LHCN-M2 (cell line): Measurements from ENCODE around the gene CDK10. TPM values are rescaled to one million over a fixed set of nuclear protein-coding genes. Genes with fewer than 3 reads are reported as not detected.
A peak's percentile ranks its signal among the peaks of the same experiment; 100 is the strongest.
"Not testable (repeated sequence)": the region's sequence is repeated elsewhere in the genome, so short reads cannot be mapped to it uniquely, and the experiment has no call there.

Source experiments
- DNase-seq: peaks from one replicate; pipeline ENCODE4 v3.0.0-alpha.2; 2012; ENCODE audit warnings: low read depth
- total RNA-seq: library from RNA; depleted of rRNA; stranded (reverse); fragments of >200 nt; gene quantifications from 2 replicates; pipeline ENCODE4 v1.2.3, GENCODE V29; 2014

CDK10 gene
- total RNA-seq, 1 experiment from 2014 or later = 60.1 TPM

DNA sequence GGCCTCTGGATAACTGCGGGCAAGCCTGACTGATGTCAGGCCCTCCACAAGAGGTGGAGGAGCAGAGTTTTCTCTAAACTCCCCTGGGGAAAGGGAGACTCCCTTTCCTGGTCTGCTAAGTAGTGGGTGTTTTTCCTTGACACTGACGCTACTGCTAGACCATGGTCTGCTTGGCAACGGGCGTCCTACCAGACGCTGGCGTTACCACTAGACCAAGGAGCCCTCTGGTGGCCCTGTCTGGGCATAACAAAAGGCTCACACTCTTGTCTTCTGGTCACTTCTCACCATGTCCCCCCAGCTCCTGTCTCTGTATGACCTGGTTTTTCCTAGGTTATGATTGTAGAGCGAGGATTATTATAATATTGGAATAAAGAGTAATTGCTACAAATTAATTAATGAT, 19.5 kb upstream of the CDK10 start:
- DNase-seq = not testable (repeated sequence)

DNA sequence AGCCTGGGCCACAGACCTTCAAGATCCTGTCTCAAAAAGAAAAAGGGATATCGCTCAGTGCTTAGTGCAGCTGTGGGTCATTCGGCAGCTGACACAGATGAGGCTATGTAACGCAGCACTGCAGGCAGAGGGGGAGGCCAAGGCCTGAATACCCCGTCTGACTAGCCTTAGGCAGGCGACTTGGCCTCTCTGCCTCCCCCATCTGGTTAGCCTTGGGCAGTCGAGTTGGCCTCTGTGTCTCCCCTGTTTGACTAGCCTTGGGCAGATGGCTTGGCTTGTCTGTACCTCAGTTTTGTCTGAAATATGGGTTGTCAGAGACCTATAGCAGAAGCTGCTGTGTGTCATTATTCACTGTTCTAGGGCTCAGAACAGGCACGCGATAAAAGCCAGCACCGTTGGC, 18.9 kb upstream of the CDK10 start:
- DNase-seq = no peak

GRCh38 chr16:89668790-89669158, 17.7 kb upstream of the CDK10 start:
- DNase-seq = no peak

DNA sequence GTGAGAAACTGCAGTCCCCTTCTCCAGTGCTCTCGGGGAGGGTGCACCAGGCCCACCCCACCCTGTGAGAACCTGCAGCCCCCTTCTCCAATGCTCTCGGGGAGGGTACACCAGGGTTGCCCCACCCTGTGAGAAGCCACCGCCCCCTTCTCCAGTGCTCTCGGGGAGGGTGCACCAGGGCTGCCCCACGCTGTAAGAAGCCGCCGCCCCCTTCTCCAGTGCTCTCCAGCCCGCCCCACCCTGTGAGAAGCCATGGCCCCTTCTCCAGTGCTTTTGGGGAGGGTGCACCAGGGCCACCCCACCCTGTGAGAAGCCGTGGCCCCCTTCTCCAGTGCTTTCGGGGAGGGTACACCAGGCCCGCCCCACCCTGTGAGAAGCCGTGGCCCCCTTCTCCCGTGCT, 16.7 kb upstream of the CDK10 start:
- no peak for DNase-seq

DNA sequence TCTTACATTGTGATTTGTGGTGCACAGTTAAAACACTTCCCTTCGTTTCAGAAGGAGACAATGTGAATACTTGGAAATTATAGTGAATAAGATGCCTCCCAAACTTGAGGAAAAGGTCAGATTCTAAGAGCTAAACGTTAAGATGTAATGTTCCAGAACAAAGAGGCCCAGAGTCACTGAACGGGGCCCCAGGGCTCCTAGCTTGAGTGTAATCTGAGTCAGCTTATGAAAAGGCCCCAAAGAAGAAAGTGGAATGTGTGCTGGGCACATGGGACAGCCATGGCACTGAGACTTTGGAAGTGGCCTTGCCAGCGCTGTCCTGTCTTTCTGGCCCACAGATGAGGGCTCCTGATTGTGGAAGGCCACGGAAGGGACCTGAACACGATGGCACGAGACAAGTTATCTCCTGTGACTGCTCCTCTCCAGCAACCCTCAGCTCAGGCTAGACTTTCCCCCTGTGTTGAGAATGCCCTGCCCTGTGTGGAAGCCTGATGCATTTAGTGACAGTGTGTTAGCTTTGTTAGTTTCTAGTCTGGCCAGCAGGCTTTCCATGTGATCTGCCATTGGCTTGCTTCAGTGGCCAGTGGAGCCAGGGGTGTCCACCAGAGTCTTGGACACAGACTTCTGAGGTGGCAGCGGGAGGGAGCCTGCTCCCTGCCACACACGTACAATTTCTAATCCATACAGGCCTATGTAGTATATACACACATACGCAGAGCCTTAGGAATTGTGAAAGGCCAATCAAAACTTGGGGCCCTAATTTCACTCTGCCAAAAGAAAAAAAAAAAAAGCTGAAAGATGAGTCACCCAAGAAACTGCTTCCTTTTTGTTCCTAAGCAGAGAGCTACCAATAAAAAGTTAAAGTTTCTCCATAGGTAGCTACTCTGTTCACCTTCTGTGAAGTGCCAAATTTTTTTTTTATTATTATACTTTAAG, 15.7 kb upstream of the CDK10 start:
- DNase-seq = peak; percentile 15

DNA sequence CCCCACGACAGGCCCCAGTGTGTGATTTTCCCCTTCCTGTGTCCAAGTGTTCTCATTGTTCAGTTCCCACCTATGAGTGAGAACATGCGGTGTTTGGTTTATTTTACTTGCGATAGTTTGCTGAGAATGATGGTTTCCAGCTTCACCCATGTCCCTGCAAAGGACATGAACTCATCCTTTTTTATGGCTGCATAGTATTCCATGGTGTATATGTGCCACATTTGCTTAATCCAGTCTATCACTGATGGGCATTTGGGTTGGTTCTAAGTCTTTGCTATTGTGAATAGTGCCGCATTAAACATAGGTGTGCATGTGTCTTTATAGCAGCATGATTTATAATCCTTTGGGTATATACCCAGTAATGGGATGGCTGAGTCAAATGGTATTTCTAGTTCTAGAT, 14.9 kb upstream of the CDK10 start:
- not testable (repeated sequence) for DNase-seq

- no peak for DNase-seq
Measured at GRCh38 chr16:89672177-89672941, 14.1 kb upstream of the CDK10 start.

GRCh38 chr16:89678258-89678657, 8.2 kb upstream of the CDK10 start:
- DNase-seq = peak; percentile 32

DNA sequence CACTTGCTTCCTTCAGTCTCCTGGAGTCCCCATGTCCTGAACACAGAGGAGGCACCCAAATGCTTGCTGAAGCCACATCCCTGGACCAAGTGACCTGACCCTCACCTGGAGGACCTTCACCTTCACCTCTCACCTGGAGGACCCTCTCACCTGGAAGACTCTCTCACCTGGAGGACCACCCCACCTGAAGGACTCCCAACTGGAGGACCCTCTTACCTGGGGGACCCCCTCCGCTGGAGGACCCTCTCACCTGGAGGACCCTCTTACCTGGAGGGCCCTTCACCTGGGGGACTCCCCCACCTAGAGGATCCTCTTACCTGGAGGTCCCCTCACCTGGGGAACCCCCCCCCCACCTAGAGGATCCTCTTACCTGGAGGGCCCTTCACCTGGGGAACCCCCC, 573 bp upstream of the CDK10 start:
- no peak for DNase-seq

- DNase-seq = peak; percentile 47
Measured at GRCh38 chr16:89687092-89687940, 827 bp downstream of the CDK10 start.

DNA sequence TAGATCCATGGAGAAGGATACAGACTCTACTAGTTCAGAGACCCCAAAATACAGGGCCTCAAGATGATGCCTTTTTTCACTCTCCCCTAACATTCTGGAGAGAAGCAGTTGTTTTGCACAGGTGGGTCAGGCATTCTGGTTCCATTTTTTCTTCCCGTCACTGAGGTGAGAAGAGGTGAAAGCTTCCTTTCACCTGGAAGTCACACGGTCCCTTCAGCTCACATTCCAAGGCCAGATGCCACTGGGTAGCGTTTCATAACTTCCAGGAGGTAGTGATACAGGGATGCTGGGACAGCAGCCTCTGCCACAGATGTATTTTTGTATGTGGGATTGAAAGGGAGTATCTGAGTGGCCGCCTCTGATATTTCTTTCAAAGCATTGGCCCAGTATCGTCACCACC, 1.9 kb downstream of the CDK10 start:
- no peak for DNase-seq

GRCh38 chr16:89689142-89689541, 2.7 kb downstream of the CDK10 start:
- DNase-seq = no peak

- not testable (repeated sequence) for DNase-seq
Measured at GRCh38 chr16:89689621-89690020, 3.1 kb downstream of the CDK10 start.

- no peak for DNase-seq
Measured at GRCh38 chr16:89690392-89690901, 4.0 kb downstream of the CDK10 start.

DNA sequence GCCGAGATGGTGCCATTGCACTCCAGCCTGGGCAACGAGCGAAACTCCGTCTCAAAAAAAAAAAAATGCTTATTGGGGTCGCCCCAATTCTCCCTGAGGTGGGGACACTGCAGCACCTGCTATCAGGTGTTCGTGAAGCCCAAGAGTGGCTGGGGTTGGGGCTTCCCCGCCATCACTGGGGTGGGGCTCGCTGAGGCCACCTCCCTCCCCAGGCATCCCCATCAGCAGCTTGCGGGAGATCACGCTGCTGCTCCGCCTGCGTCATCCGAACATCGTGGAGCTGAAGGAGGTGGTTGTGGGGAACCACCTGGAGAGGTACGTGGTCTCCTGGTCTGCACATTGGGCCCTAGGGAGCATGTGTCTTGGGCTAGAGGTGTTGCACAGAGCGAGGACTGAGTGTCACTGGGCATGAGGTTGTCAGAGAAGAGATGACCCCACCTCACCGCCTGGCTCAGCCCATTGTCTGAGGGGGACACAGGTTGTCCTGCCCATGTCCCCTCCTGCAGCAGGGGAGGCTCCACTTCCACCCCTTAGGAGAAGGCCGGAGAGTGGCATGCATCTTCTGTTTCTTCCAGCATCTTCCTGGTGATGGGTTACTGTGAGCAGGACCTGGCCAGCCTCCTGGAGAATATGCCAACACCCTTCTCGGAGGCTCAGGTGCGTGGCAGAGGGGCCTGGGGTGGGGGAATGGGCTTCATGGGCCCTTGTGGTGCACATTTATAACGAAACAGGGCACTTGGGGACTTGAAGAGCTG, 4.9 kb downstream of the CDK10 start:
- no peak for DNase-seq

GRCh38 chr16:89691986-89692569, 5.6 kb downstream of the CDK10 start:
- DNase-seq = no peak

DNA sequence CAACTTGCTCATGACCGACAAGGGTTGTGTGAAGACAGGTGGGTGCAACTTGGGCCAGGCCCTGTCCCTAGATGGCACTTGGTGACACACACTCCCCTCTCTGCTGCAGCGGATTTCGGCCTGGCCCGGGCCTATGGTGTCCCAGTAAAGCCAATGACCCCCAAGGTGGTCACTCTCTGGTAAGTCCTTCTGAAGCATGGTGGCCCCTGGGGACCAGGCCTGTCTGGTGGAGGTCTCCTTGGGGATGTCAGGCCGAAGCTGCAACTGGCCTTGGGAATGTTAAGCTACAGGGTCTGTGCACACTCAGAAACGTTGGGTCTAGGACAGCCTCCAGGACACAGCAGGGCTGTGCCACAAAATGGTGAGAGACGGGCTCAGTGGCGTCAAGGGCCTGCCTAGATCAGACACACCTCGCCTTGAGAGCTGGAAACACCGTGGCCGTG, 6.8 kb downstream of the CDK10 start:
- DNase-seq = no peak

DNA sequence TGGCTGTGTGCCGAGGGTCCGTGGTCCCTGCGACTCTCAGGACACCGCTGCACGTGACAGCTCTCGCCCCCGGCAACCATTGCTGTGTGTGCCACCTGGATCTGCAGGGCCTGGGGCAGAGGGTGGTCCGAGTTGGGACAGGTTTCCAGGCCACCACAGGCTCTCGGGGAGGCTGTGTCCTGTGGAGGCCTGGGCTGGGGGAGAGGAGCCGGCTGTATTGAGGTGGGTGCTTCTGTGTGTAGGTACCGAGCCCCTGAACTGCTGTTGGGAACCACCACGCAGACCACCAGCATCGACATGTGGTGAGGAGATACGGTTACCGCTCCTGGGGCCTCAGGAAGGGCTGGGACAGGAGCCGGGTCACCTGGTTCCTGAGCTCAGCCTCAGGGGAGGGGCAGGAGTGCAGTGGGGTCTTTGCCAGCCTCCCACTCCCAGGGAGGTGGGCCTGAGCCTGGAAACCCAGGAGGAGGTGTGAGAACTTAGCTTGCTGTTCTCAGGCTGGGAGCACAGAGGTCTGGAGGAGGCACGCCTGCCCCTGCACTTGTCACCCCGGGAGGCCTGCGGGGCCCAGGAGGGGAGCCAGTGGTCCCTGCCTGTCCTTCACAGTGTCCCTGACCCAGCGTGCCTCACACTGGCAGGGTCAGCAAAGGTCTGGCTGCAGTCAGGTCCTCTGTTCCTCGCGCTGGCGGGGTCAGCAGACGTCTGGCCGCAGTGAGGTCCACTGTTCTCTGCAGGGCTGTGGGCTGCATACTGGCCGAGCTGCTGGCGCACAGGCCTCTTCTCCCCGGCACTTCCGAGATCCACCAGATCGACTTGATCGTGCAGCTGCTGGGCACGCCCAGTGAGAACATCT, 7.7 kb downstream of the CDK10 start:
- no peak for DNase-seq

DNA sequence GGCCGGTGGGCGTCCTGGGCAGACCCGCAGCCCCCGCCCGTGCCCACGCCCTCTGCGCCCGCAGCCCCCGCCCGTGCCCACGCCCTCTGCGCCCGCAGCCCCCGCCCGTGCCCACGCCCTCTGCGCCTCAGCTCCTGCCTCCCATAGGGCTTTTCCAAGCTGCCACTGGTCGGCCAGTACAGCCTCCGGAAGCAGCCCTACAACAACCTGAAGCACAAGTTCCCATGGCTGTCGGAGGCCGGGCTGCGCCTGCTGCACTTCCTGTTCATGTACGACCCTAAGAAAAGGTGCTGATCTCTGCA, 8.2 kb downstream of the CDK10 start:
- not testable (repeated sequence) for DNase-seq
